Measurements from ENCODE around the gene FAM193A. TPM values are rescaled to one million over a fixed set of nuclear protein-coding genes. Genes with fewer than 3 reads are reported as not detected.

Gene FAM193A
- total RNA-seq, 1 donor from 2014 or later = 45.5 TPM

- Mint-ChIP-seq H3K4me1 (peaks cover 14% of the 10 kb centered on the region), H3K27ac (ENCODE audit: unreplicated experiment) (no peak overlapping the region), H3K27me3 (ENCODE audit: low read depth) (no peaks in the 10 kb centered on the region), H3K9me3 (no peaks in the 10 kb centered on the region), H3K36me3 (ENCODE audit: low read depth) (peaks cover 15% of the 10 kb centered on the region), H3K4me3 (no peak overlapping the region)
- DNase-seq (ENCODE audit: low read depth, low spot score) = no peak
- no peak for TF ChIP-seq CTCF (conservative IDR thresholded peaks at IDR 0.05)
Observed at GRCh38 chr4:2489841-2490552, 46.5 kb upstream of the FAM193A start.

GRCh38 chr4:2492970-2493369 is 43.5 kb upstream of the FAM193A start:
- Mint-ChIP-seq H3K36me3 (ENCODE audit: low read depth) (peaks cover 23% of the 10 kb centered on the region), H3K4me3 (no peak overlapping the region), H3K27me3 (ENCODE audit: low read depth) (no peaks in the 10 kb centered on the region), H3K9me3 (no peaks in the 10 kb centered on the region), H3K27ac (ENCODE audit: unreplicated experiment) (peak overlapping the region; percentile 79), H3K4me1 (no peaks in the 10 kb centered on the region)
- DNase-seq (ENCODE audit: low read depth, low spot score) = no peak
- TF ChIP-seq CTCF (conservative IDR thresholded peaks at IDR 0.05) = no peak

- Mint-ChIP-seq H3K4me1 (no peaks in the 10 kb centered on the region), H3K36me3 (ENCODE audit: low read depth) (peaks cover 24% of the 10 kb centered on the region), H3K9me3 (no peaks in the 10 kb centered on the region), H3K4me3 (no peak overlapping the region), H3K27ac (ENCODE audit: unreplicated experiment) (no peak overlapping the region), H3K27me3 (ENCODE audit: low read depth) (no peaks in the 10 kb centered on the region)
- DNase-seq (ENCODE audit: low read depth, low spot score) = no peak
- no peak for TF ChIP-seq CTCF (conservative IDR thresholded peaks at IDR 0.05)
Observed at GRCh38 chr4:2494992-2495391, 41.5 kb upstream of the FAM193A start.

GRCh38 chr4:2497324-2497723 is 39.1 kb upstream of the FAM193A start:
- no peaks in the 10 kb centered on the region for H3K9me3 Mint-ChIP-seq
- no peak for DNase-seq (ENCODE audit: low read depth, low spot score)
- H3K4me3 Mint-ChIP-seq = no peak overlapping the region
- TF ChIP-seq CTCF (conservative IDR thresholded peaks at IDR 0.05) = no peak
- peaks cover 23% of the 10 kb centered on the region for H3K36me3 Mint-ChIP-seq (ENCODE audit: low read depth)
- no peaks in the 10 kb centered on the region for H3K27me3 Mint-ChIP-seq (ENCODE audit: low read depth)
- H3K27ac Mint-ChIP-seq (ENCODE audit: unreplicated experiment) = no peak overlapping the region
- H3K4me1 Mint-ChIP-seq = no peaks in the 10 kb centered on the region

- no peak overlapping the region for H3K27ac Mint-ChIP-seq (ENCODE audit: unreplicated experiment)
- no peaks in the 10 kb centered on the region for H3K27me3 Mint-ChIP-seq (ENCODE audit: low read depth)
- no peak for DNase-seq (ENCODE audit: low read depth, low spot score)
- no peak for TF ChIP-seq CTCF (conservative IDR thresholded peaks at IDR 0.05)
- H3K36me3 Mint-ChIP-seq (ENCODE audit: low read depth) = peaks cover 18% of the 10 kb centered on the region
- H3K9me3 Mint-ChIP-seq = no peaks in the 10 kb centered on the region
- no peak overlapping the region for H3K4me3 Mint-ChIP-seq
- H3K4me1 Mint-ChIP-seq = no peaks in the 10 kb centered on the region
Observed at GRCh38 chr4:2497931-2498330, 38.5 kb upstream of the FAM193A start.

All from neural crest cell (in vitro differentiated cells).